GM23248 (cell line): ENCODE results near the gene CBL.

Source experiments
- EZH2 ChIP-seq: fragments of 200-600 bp; sonication (generic); IDR thresholded peaks from 2 replicates; pipeline ENCODE4 v1.6.1; 2018; ENCODE audit warnings: antibody characterized with exemption, mild to moderate bottlenecking; ENCODE audit not compliant: insufficient read depth, poor library complexity, severe bottlenecking
- EZH2phosphoT487 ChIP-seq: fragments of 200-600 bp; sonication (generic); IDR thresholded peaks from 2 replicates; pipeline ENCODE4 v1.6.1; 2018; ENCODE audit warnings: antibody characterized with exemption, moderate library complexity, mild to moderate bottlenecking, low read depth; ENCODE audit not compliant: insufficient read depth

GRCh38 chr11:119156496-119156895 is 49.6 kb upstream of the CBL start:
- TF ChIP-seq EZH2: no peak
- no peak for TF ChIP-seq EZH2phosphoT487
